CD14-positive monocyte (primary cell): Measurements from ENCODE around the gene COQ8A. TPM values are rescaled to one million over a fixed set of nuclear protein-coding genes. Genes with fewer than 3 reads are reported as not detected.

Experiments
- DNase-seq, 3 donors: peaks; one replicate each; pipeline ENCODE4 v3.0.0-alpha.2; 2011 to 2022
- H2AFZ ChIP-seq: 2 replicates; pipeline ENCODE4 v1.6.0; 2012; ENCODE audit warnings: mild to moderate bottlenecking, low read depth, low read length, inconsistent platforms; ENCODE audit not compliant: insufficient read depth, poor library complexity, severe bottlenecking
- H3K27ac ChIP-seq, 2 donors: 1 replicate in 1 of 2; 2 replicates in 1 of 2; pipeline ENCODE4 v1.5.1; 2012 to 2013; ENCODE audit warnings: low read length in 2 of 2, control low read depth in 1 of 2, inconsistent platforms in 1 of 2, low read depth in 1 of 2, mild to moderate bottlenecking in 1 of 2
- H3K27me3 ChIP-seq, 2 donors: one replicate each; pipeline versions ENCODE4 v1.6.0 to v1.6.1; 2011 to 2013; ENCODE audit warnings: low read length in 2 of 2; ENCODE audit not compliant: control insufficient read depth in 2 of 2, insufficient read depth in 2 of 2
- H3K36me3 ChIP-seq, 2 donors: replicated peaks in 1 of 2; 1 replicate in 1 of 2; 2 replicates in 1 of 2; pipeline versions ENCODE4 v1.5.1 to v1.6.1; 2012 to 2013; ENCODE audit warnings: low read length in 2 of 2, control low read depth in 1 of 2, inconsistent platforms in 1 of 2, mild to moderate bottlenecking in 1 of 2; ENCODE audit not compliant: insufficient read depth in 2 of 2, control insufficient read depth in 1 of 2
- H3K4me1 ChIP-seq, 2 donors: 1 replicate in 1 of 2; 2 replicates in 1 of 2; pipeline versions ENCODE4 v1.5.1 to v1.6.1; 2012 to 2013; ENCODE audit warnings: low read length in 2 of 2, control low read depth in 1 of 2, inconsistent platforms in 1 of 2, mild to moderate bottlenecking in 1 of 2, moderate library complexity in 1 of 2; ENCODE audit not compliant: insufficient read depth in 2 of 2, control insufficient read depth in 1 of 2
- H3K4me2 ChIP-seq: replicated peaks from 2 replicates; pipeline ENCODE3; 2012; ENCODE audit warnings: low read length, moderate library complexity, mild to moderate bottlenecking; ENCODE audit not compliant: poor library complexity, severe bottlenecking; ENCODE audit errors: extremely low read depth
- H3K4me3 ChIP-seq, 3 experiments: fragments of 200-600 bp in 1 of 3; sonication (generic) in 1 of 3; replicated peaks in 1 of 3; 1 replicate in 2 of 3; 2 replicates in 1 of 3; pipeline ENCODE4 v1.5.1; 2011 to 2013; ENCODE audit warnings: low read length in 3 of 3, mild to moderate bottlenecking in 3 of 3, control low read depth in 2 of 3, low read depth in 2 of 3, inconsistent platforms in 1 of 3, moderate library complexity in 1 of 3
- H3K79me2 ChIP-seq: 2 replicates; pipeline ENCODE4 v1.6.0; 2012; ENCODE audit warnings: mild to moderate bottlenecking, control low read depth, inconsistent platforms, low read length, moderate library complexity; ENCODE audit not compliant: insufficient read depth
- H3K9ac ChIP-seq: 2 replicates; pipeline ENCODE4 v1.6.0; 2017; ENCODE audit warnings: low read length, mild to moderate bottlenecking; ENCODE audit not compliant: insufficient read depth, poor library complexity, severe bottlenecking
- H3K9me3 ChIP-seq, 2 donors: replicated peaks in 1 of 2; 1 replicate in 1 of 2; 2 replicates in 1 of 2; pipeline versions ENCODE4 v1.5.1 to v1.6.1; 2012 to 2013; ENCODE audit warnings: low read length in 2 of 2, control low read depth in 1 of 2; ENCODE audit not compliant: control insufficient read depth in 1 of 2, insufficient read depth in 1 of 2
- H4K20me1 ChIP-seq: 2 replicates; pipeline ENCODE4 v1.6.0; 2012; ENCODE audit warnings: mild to moderate bottlenecking, low read length, control low read depth, moderate library complexity; ENCODE audit not compliant: insufficient read depth
- H3K27ac Mint-ChIP-seq, 7 donors: one replicate each; pipeline ENCODE4 v1.8.0; 2020; ENCODE audit warnings: mild to moderate bottlenecking in 7 of 7, mixed read lengths in 7 of 7, moderate library complexity in 6 of 7, inconsistent platforms in 2 of 7
- H3K27me3 Mint-ChIP-seq, 3 donors: one replicate each; pipeline ENCODE4 v1.8.0; 2021 to 2022; ENCODE audit warnings: low read depth in 3 of 3, mild to moderate bottlenecking in 3 of 3, mixed read lengths in 3 of 3, moderate library complexity in 3 of 3, inconsistent platforms in 1 of 3
- H3K36me3 Mint-ChIP-seq, 2 donors: one replicate each; pipeline ENCODE4 v1.8.0; 2020; ENCODE audit warnings: mixed read lengths in 2 of 2, inconsistent platforms in 1 of 2, mild to moderate bottlenecking in 1 of 2
- H3K4me1 Mint-ChIP-seq: one replicate; pipeline ENCODE4 v1.8.0; 2020; ENCODE audit warnings: mild to moderate bottlenecking, mixed read lengths
- H3K4me3 Mint-ChIP-seq, 2 donors: one replicate each; pipeline ENCODE4 v1.8.0; 2020; ENCODE audit warnings: mild to moderate bottlenecking in 2 of 2, mixed read lengths in 2 of 2, moderate library complexity in 1 of 2
- H3K9me3 Mint-ChIP-seq, 7 donors: one replicate each; pipeline ENCODE4 v1.8.0; 2020 to 2022; ENCODE audit warnings: mixed read lengths in 7 of 7, mild to moderate bottlenecking in 6 of 7, moderate library complexity in 6 of 7, inconsistent platforms in 2 of 7
- WGBS: methylation state at CpG from one replicate; pipeline ENCODE4 v1.1.5; 2013; ENCODE audit warnings: missing lambda C conversion rate; ENCODE audit not compliant: insufficient coverage; 5-methylcytosine and 5-hydroxymethylcytosine counted together
- intact Hi-C, 2 donors: fragments of 100-400 bp; cut with micrococcal nuclease; formaldehyde crosslinking; loops; one replicate each; pipeline versions ENCODE4 v1.15.0 to v1.15.1; 2023
- polyA plus RNA-seq, 3 donors: library from polyadenylated mRNA; depleted of rRNA in 1 of 3; unstranded in 2 of 3; stranded (reverse) in 1 of 3; fragments of 300-500 nt in 2 of 3; fragments of >200 nt in 1 of 3; fragmentation: Illumina TruSeq in 2 of 3; gene quantifications; 1 replicate in 2 of 3; 2 replicates in 1 of 3; pipeline ENCODE4 v1.2.3, GENCODE V29; 2012 to 2021
- TF ChIP-seq, protein P1 (sequence below): fragments of 200-600 bp; IDR thresholded peaks from one replicate; pipeline ENCODE4 v1.8.0; 2022; ENCODE audit warnings: antibody characterized with exemption, mild to moderate bottlenecking

The COQ8A gene
- polyA plus RNA-seq, 3 donors: 33.1 to 44.7 (median 38.2) TPM

DNA sequence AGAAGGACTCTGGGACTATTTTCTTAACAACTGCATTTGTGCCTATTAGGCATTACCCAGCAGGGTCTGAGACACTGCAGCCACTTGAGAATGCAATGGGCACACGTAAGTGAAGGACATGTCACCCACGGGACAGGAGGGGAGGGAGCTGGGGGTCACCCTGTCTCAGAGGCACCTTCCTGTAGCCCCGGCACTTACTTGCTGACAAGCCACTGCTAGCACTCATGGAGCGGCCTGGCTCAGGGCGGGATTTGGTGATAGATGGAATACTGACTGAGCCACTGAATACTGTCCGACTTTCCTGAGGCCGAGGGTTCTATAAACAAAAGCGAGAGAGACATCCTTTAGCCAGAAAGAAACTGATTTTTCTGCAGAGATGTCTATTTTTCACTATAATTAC is 64.7 kb downstream of the COQ8A start:
- H3K27ac Mint-ChIP-seq: no peak overlapping the region
- Histone ChIP-seq H3K9ac (no peak overlapping the region), H3K4me2 (no peak overlapping the region), H3K27me3 (no peaks in the 10 kb centered on the region), H2AFZ (no peak overlapping the region), H3K4me3 (no peak overlapping the region), H3K79me2 (no peaks in the 10 kb centered on the region), H3K36me3 (no peaks in the 10 kb centered on the region), H3K4me1 (no peaks in the 10 kb centered on the region), H4K20me1 (no peaks in the 10 kb centered on the region), H3K27ac (no peak overlapping the region), H3K9me3 (no peaks in the 10 kb centered on the region)
- H3K4me3 Mint-ChIP-seq: no peak overlapping the region
- DNase-seq: no peak
- peaks cover 4% of the 10 kb centered on the region for H3K4me1 Mint-ChIP-seq
- H3K27me3 Mint-ChIP-seq: peaks cover 0 to 1% (median 0%) of the 10 kb centered on the region in 3 donors
- TF ChIP-seq, protein P1, sequence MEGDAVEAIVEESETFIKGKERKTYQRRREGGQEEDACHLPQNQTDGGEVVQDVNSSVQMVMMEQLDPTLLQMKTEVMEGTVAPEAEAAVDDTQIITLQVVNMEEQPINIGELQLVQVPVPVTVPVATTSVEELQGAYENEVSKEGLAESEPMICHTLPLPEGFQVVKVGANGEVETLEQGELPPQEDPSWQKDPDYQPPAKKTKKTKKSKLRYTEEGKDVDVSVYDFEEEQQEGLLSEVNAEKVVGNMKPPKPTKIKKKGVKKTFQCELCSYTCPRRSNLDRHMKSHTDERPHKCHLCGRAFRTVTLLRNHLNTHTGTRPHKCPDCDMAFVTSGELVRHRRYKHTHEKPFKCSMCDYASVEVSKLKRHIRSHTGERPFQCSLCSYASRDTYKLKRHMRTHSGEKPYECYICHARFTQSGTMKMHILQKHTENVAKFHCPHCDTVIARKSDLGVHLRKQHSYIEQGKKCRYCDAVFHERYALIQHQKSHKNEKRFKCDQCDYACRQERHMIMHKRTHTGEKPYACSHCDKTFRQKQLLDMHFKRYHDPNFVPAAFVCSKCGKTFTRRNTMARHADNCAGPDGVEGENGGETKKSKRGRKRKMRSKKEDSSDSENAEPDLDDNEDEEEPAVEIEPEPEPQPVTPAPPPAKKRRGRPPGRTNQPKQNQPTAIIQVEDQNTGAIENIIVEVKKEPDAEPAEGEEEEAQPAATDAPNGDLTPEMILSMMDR: no peak
- peaks cover 0 to 2% (median 0%) of the 10 kb centered on the region in 7 donors for H3K9me3 Mint-ChIP-seq
- H3K36me3 Mint-ChIP-seq: no peaks in the 10 kb centered on the region
- intact Hi-C loops: no loop called here
- 100% methylated on average over 5 of the region's 8 CpGs for WGBS

DNA sequence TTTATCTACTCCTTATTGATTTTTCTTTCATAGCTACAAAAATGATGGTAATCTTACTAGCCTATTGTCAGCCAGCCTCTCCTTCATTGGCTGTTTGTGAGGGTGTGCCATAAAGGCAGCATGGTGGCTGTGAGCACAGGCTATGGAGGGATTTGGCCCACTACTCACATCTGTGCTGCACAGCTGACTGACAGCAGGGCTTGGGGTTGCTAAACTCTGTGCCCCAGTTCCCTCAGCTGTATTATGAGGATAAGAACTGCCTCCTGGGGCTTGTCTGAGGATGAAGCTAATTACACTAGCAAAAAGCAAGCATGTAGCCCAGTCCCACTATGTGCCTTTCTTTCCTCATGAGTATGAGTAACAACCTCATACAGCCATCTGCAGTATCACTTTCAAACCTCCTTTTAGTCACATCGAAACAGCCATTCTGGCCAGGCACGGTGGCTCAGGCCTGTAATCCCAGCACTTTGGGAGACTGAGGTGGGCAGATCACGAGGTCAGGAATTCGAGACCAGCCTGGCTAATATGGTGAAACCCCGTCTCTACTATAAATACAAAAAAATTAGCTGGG is 66.2 kb downstream of the COQ8A start:
- H3K9me3 Mint-ChIP-seq: peaks cover 0 to 2% (median 0%) of the 10 kb centered on the region in 7 donors
- no peaks in the 10 kb centered on the region for H4K20me1 ChIP-seq
- H3K4me1 ChIP-seq: no peaks in the 10 kb centered on the region
- no peak overlapping the region for H3K27ac ChIP-seq
- H3K27me3 ChIP-seq: no peaks in the 10 kb centered on the region
- H3K9ac ChIP-seq: no peak overlapping the region
- H3K9me3 ChIP-seq: no peaks in the 10 kb centered on the region
- peaks cover 0 to 1% (median 0%) of the 10 kb centered on the region in 3 donors for H3K27me3 Mint-ChIP-seq
- no peaks in the 10 kb centered on the region for H3K79me2 ChIP-seq
- H3K4me1 Mint-ChIP-seq: peaks cover 4% of the 10 kb centered on the region
- H3K4me3 Mint-ChIP-seq: no peak overlapping the region
- H3K4me3 ChIP-seq: no peak overlapping the region
- H3K36me3 ChIP-seq: no peaks in the 10 kb centered on the region
- 98% methylated on average over 4 of the region's 5 CpGs for WGBS
- H3K4me2 ChIP-seq: no peak overlapping the region
- TF ChIP-seq, protein P1: no peak
- H2AFZ ChIP-seq: no peak overlapping the region
- no peak overlapping the region for H3K27ac Mint-ChIP-seq
- DNase-seq: no peak
- no peaks in the 10 kb centered on the region for H3K36me3 Mint-ChIP-seq
- intact Hi-C loops: no loop called here
